HG03066 (cell line): ENCODE data around the gene ZNF654.
"Not testable (repeated sequence)": the region's sequence is repeated elsewhere in the genome, so short reads cannot be mapped to it uniquely, and the experiment has no call there.

ENCODE experiments used
- ATAC-seq: cut with Tn5 transposase; IDR thresholded peaks from one replicate; pipeline ENCODE4 v1.9.1; 2021; ENCODE audit warnings: low read depth; ENCODE audit not compliant: unreplicated experiment

The ZNF654 gene

GRCh38 chr3:88059380-88060170, 520 bp downstream of the ZNF654 start:
- peak; percentile 4 for ATAC-seq

- ATAC-seq: no peak
Measured at GRCh38 chr3:88061746-88062145, 2.7 kb downstream of the ZNF654 start.

DNA sequence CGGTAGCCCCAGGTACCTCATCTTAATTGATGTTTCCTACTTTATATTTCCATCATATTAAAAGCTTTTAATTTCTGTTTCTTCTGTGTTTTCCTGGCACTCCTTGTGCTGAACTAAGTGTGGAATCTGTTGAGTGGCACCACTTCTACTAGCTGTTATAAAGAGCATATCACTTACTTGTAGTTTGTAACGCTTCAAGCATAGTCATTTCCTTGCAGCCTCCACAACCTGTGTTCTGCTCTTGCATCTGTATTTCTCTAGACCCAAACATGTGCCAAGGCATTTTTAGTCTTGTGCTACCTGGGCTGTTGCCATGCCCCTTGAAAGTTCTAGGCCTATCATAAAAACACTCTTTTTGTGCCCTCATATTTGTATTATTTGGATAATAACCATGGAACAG, 16.0 kb downstream of the ZNF654 start:
- no peak for ATAC-seq

DNA sequence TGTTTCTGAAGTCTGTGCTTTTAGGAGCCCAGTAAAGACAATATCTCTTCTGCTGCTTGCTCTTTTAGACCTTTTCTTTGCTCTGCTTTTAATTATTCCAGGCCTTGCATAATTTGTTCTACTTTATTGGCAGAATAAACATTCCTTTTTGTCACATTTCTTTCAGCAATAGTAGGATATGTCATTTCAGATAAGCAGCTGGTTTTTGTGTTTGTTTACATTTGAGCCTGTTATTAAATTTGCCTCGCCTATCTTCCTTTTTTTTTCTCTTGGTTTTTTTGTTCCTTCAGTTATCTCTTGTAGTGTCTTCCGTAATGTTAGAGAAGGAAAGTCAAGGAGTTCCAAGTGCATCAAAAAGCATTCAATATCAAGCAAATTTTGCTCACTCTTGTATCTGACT, 16.4 kb downstream of the ZNF654 start:
- no peak for ATAC-seq

GRCh38 chr3:88076712-88077111, 17.7 kb downstream of the ZNF654 start:
- ATAC-seq: no peak

DNA sequence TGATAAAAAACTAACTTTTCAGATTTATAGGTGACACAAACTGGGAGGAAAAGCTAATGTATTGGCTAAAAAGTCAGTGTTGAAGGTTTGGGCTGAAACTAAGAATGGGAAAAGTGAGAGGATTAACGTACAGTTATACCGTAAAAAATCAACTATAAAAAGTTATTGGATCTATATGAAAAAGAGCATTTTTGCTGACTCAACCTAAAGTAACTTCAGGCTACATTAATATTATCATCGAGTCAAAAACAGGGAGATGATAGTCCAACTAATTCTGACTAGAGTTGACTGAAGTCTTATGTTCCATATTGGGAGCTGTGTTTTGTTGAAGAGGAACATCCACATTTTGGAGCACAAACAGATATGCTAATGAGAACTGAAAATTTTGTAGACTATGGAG, 19.9 kb downstream of the ZNF654 start:
- no peak for ATAC-seq

GRCh38 chr3:88082854-88083253, 23.8 kb downstream of the ZNF654 start:
- no peak for ATAC-seq

DNA sequence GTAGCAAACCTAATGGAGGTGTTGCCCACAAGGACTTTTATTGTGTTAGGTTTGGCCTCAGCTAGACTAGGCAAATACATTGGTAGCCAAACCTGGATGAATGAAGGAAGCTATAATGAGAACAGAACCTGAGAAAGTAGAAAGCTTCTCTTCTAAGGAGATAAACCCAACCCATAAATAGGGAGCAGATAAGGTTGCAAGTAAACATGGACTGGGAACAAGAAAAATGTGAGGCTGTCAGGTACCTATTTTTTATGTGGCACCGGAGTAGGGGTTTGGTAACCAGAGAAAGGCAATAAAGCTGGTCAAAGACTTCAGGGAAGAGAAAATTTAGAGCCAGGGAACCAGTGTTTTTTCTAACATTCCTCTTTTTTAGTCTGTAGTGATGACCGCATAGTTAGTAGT, 25.0 kb downstream of the ZNF654 start:
- no peak for ATAC-seq

DNA sequence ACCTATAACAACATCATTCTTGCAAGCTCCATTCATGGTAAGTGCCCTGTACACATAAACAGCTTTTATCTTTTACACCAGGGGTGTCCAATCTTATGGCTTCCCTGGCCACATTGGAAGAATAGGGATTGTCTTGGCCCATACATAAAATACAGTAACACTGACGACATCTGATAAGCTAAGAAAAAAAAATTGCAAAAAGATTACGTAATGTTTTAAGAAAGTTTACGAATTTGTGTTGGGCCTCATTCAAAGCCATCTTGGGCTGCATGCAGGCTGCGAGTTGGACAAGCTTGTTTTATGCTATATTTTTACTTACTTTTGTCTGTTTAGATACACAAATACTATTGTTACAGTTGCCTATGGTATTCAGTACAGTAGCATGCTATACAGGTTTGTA, 31.6 kb downstream of the ZNF654 start:
- ATAC-seq: no peak

GRCh38 chr3:88092270-88092669, 33.2 kb downstream of the ZNF654 start:
- ATAC-seq: no peak

GRCh38 chr3:88093266-88093665, 34.2 kb downstream of the ZNF654 start:
- no peak for ATAC-seq

GRCh38 chr3:88101142-88101541, 42.1 kb downstream of the ZNF654 start:
- ATAC-seq: peak; percentile 72

DNA sequence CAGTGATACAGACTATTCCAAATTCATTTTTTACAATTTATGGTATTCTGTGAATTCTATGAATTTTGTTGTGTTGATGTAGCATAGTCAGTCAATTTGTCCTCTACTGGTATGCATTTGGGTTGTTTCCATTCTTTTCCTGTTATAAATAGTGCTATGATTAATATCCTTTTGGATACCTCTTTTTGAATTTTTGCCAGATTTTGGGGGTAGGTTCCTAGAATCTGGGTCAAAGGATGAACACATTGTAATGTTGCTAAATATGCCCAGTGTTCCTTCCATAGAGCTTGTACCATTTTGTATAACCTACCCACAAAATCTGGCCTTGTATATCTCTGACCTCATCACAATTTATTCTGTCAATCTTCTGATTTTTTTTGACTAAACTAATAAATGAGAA, 46.3 kb downstream of the ZNF654 start:
- no peak for ATAC-seq

GRCh38 chr3:88112289-88112688, 53.2 kb downstream of the ZNF654 start:
- no peak for ATAC-seq

- ATAC-seq: peak; percentile 91
Measured at GRCh38 chr3:88113311-88114162, 54.5 kb downstream of the ZNF654 start.

DNA sequence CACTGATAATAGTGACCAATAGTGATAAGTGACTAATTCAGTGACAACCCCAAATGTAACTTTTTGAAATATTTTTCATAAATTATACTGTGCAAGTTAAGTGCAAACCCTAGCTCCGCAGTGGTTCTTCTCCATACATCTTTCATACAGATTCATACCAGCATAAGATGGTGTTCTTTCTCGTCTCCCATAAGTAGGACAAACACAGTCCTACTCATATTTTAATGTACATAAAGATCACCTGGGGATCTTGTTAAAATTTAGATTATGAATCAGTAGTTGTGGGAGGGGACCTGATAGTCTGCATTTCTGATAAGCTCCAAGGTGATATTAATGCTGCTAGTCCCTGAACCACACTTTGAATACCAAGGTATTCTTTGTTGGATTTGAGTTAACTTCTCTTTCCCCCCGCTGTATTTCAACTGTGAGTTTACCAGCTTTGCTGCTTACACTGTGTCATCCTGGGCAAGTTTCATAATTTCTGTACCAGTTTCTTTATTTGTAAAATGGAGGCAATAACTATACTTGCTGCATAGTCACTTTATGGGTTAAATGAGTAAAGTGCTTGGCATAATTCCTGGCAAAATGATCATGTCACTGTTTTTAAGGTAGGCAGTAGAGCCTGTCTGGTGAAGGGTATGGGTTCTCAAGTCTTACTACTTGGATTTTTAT, 56.0 kb downstream of the ZNF654 start:
- ATAC-seq: no peak

DNA sequence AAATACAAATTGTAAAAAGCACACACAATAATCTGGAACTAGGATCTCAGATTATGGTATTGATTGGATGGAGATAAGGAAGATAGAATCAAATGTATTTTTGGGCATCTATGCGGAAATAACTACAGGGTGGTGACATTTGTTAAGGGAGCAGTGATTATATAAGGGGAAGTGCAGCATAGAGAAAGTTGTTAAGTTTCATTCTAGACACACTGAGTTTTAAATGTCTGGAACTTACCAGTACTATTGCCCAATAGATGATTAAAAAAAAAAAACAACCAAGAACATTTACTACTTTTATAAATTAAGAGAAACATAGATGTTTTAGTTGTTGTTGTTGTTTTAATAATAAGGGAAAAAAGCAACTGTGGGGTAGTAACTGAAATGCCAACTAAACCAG, 58.6 kb downstream of the ZNF654 start:
- no peak for ATAC-seq

DNA sequence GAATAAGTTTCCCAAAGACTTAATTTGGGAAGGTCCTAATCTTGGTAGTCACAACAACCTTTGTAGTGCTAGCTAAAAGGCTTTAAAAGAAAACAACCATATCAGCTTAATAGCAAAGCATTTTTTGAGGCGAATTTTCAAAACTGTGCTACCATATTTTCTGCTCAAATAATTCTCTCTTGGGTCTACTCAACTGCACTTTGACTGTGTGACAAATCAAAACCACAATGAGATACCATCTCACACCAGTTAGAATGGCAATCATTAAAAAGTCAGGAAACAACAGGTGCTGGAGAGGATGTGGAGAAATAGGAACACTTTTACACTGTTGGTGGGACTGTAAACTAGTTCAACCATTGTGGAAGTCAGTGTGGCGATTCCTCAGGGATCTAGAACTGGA, 59.5 kb downstream of the ZNF654 start:
- not testable (repeated sequence) for ATAC-seq

DNA sequence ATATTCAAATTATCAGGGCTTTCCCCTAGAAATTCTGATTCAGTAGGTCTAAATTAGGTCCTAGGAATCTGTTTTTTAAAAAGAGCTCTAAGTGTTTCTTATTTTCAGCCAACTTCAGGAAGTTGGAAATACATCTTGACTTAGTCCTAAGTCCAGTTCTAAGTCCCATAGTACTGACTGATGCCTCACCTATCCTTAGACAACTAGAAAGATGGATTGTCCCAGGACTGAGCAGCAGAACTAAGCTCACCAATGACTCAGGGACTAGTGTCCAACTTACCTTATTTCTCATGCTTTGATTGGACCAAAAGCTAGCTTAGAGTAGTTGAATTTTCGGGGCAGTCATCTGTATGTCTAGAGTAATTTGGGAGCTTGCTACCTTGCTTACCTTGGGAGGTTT, 64.5 kb downstream of the ZNF654 start:
- ATAC-seq: no peak

GRCh38 chr3:88131695-88132094, 72.6 kb downstream of the ZNF654 start:
- ATAC-seq: no peak

- no peak for ATAC-seq
Measured at GRCh38 chr3:88132894-88133293, 73.8 kb downstream of the ZNF654 start.
